Activated naive CD8-positive, alpha-beta T cell treated with anti-CD3 and anti-CD28 coated beads, Interleukin-2, amount 50 U/mL, for 24 hours (primary cell): ENCODE results near the gene NOL4L.
"Not testable (repeated sequence)": the region's sequence is repeated elsewhere in the genome, so short reads cannot be mapped to it uniquely, and the experiment has no call there.

ENCODE experiments used
- ATAC-seq: fragments of 150-1000 bp; cut with Tn5 transposase; one replicate; pipeline ENCODE4 v1.10.0; 2021
- DNase-seq: peaks from one replicate; pipeline ENCODE4 v3.0.0; 2021
- H3K27ac Mint-ChIP-seq: one replicate; pipeline ENCODE4 v1.8.0; 2021; ENCODE audit warnings: mild to moderate bottlenecking, mixed read lengths
- H3K27me3 Mint-ChIP-seq: one replicate; pipeline ENCODE4 v1.8.0; 2021; ENCODE audit warnings: mixed read lengths
- H3K36me3 Mint-ChIP-seq: one replicate; pipeline ENCODE4 v1.8.0; 2021; ENCODE audit warnings: low read depth, mixed read lengths
- H3K4me1 Mint-ChIP-seq: one replicate; pipeline ENCODE4 v1.8.0; 2021; ENCODE audit warnings: mixed read lengths
- H3K4me3 Mint-ChIP-seq: one replicate; pipeline ENCODE4 v1.8.0; 2021; ENCODE audit warnings: mild to moderate bottlenecking, moderate library complexity, mixed read lengths
- H3K9me3 Mint-ChIP-seq: one replicate; pipeline ENCODE4 v1.8.0; 2021; ENCODE audit warnings: mixed read lengths

The NOL4L gene

GRCh38 chr20:32595143-32595542 lies 10.0 kb upstream of the NOL4L start:
- Mint-ChIP-seq H3K4me1 (peaks cover 2% of the 10 kb centered on the region), H3K27ac (no peak overlapping the region), H3K36me3 (no peaks in the 10 kb centered on the region), H3K4me3 (no peak overlapping the region), H3K9me3 (no peaks in the 10 kb centered on the region), H3K27me3 (no peaks in the 10 kb centered on the region)
- DNase-seq (no peak), ATAC-seq (no peak)

GRCh38 chr20:32594669-32595068 lies 9.5 kb upstream of the NOL4L start:
- not testable (repeated sequence) for H3K4me1 Mint-ChIP-seq, H3K36me3 Mint-ChIP-seq, DNase-seq, H3K9me3 Mint-ChIP-seq, H3K27ac Mint-ChIP-seq, ATAC-seq, H3K4me3 Mint-ChIP-seq, H3K27me3 Mint-ChIP-seq

- DNase-seq (no peak), ATAC-seq (no peak)
- Mint-ChIP-seq H3K4me1 (peaks cover 2% of the 10 kb centered on the region), H3K27me3 (no peaks in the 10 kb centered on the region), H3K36me3 (no peaks in the 10 kb centered on the region), H3K4me3 (no peak overlapping the region), H3K9me3 (no peaks in the 10 kb centered on the region), H3K27ac (no peak overlapping the region)
Measured at GRCh38 chr20:32594204-32594603, 9.1 kb upstream of the NOL4L start.

- not testable (repeated sequence) for H3K36me3 Mint-ChIP-seq, H3K27ac Mint-ChIP-seq, H3K9me3 Mint-ChIP-seq, H3K4me3 Mint-ChIP-seq, DNase-seq, H3K4me1 Mint-ChIP-seq, ATAC-seq, H3K27me3 Mint-ChIP-seq
Measured at GRCh38 chr20:32592616-32593015, 7.5 kb upstream of the NOL4L start.

- no peak for DNase-seq
- H3K36me3 Mint-ChIP-seq: no peaks in the 10 kb centered on the region
- no peak overlapping the region for H3K27ac Mint-ChIP-seq
- peaks cover 2% of the 10 kb centered on the region for H3K4me1 Mint-ChIP-seq
- H3K27me3 Mint-ChIP-seq: peaks cover 7% of the 10 kb centered on the region
- no peak overlapping the region for H3K4me3 Mint-ChIP-seq
- ATAC-seq: no peak
- H3K9me3 Mint-ChIP-seq: no peaks in the 10 kb centered on the region
Measured at GRCh38 chr20:32592022-32592421, 6.9 kb upstream of the NOL4L start.

- Mint-ChIP-seq H3K4me3 (no peak overlapping the region), H3K4me1 (peaks cover 13% of the 10 kb centered on the region), H3K9me3 (no peaks in the 10 kb centered on the region), H3K36me3 (no peaks in the 10 kb centered on the region), H3K27ac (no peak overlapping the region), H3K27me3 (peaks cover 21% of the 10 kb centered on the region)
- ATAC-seq (no peak), DNase-seq (no peak)
Measured at GRCh38 chr20:32589769-32590168, 4.6 kb upstream of the NOL4L start.

GRCh38 chr20:32589256-32589655 lies 4.1 kb upstream of the NOL4L start:
- ATAC-seq (no peak), DNase-seq (no peak)
- Mint-ChIP-seq H3K9me3 (no peaks in the 10 kb centered on the region), H3K27me3 (peaks cover 21% of the 10 kb centered on the region), H3K27ac (no peak overlapping the region), H3K4me1 (peaks cover 13% of the 10 kb centered on the region), H3K4me3 (no peak overlapping the region), H3K36me3 (no peaks in the 10 kb centered on the region)

GRCh38 chr20:32588040-32588439 lies 2.9 kb upstream of the NOL4L start:
- Mint-ChIP-seq H3K27me3 (peaks cover 21% of the 10 kb centered on the region), H3K36me3 (no peaks in the 10 kb centered on the region), H3K4me3 (no peak overlapping the region), H3K27ac (no peak overlapping the region), H3K4me1 (peaks cover 13% of the 10 kb centered on the region), H3K9me3 (no peaks in the 10 kb centered on the region)
- no peak for ATAC-seq
- DNase-seq: no peak

GRCh38 chr20:32586291-32586690 lies 1.2 kb upstream of the NOL4L start:
- DNase-seq (no peak), ATAC-seq (no peak)
- H3K27ac Mint-ChIP-seq: no peak overlapping the region
- H3K4me3 Mint-ChIP-seq: peak overlapping the region; percentile 84
- H3K9me3 Mint-ChIP-seq: no peaks in the 10 kb centered on the region
- no peaks in the 10 kb centered on the region for H3K36me3 Mint-ChIP-seq
- peaks cover 21% of the 10 kb centered on the region for H3K27me3 Mint-ChIP-seq
- peaks cover 25% of the 10 kb centered on the region for H3K4me1 Mint-ChIP-seq

GRCh38 chr20:32585586-32586127 lies 524 bp upstream of the NOL4L start:
- Mint-ChIP-seq H3K9me3 (no peaks in the 10 kb centered on the region), H3K27me3 (peaks cover 21% of the 10 kb centered on the region), H3K27ac (peak overlapping the region; percentile 80), H3K36me3 (no peaks in the 10 kb centered on the region), H3K4me1 (peaks cover 31% of the 10 kb centered on the region), H3K4me3 (peak overlapping the region; percentile 84)
- ATAC-seq (peak; percentile 7), DNase-seq (peak; percentile 49)

- Mint-ChIP-seq H3K27ac (no peak overlapping the region), H3K27me3 (peaks cover 21% of the 10 kb centered on the region), H3K36me3 (no peaks in the 10 kb centered on the region), H3K4me3 (no peak overlapping the region), H3K4me1 (peaks cover 44% of the 10 kb centered on the region), H3K9me3 (no peaks in the 10 kb centered on the region)
- ATAC-seq: no peak
- peak; percentile 22 for DNase-seq
Measured at GRCh38 chr20:32583581-32584070, 1.5 kb downstream of the NOL4L start.

GRCh38 chr20:32582659-32583580 lies 2.2 kb downstream of the NOL4L start:
- no peak for ATAC-seq
- H3K4me3 Mint-ChIP-seq: peak overlapping the region; percentile 49
- H3K9me3 Mint-ChIP-seq: no peaks in the 10 kb centered on the region
- H3K36me3 Mint-ChIP-seq: no peaks in the 10 kb centered on the region
- peak; percentile 33 for DNase-seq
- peaks cover 21% of the 10 kb centered on the region for H3K27me3 Mint-ChIP-seq
- no peak overlapping the region for H3K27ac Mint-ChIP-seq
- peaks cover 44% of the 10 kb centered on the region for H3K4me1 Mint-ChIP-seq

GRCh38 chr20:32581839-32582658 lies 3.1 kb downstream of the NOL4L start:
- Mint-ChIP-seq H3K4me1 (peaks cover 50% of the 10 kb centered on the region), H3K27ac (peak overlapping the region; percentile 22), H3K27me3 (peaks cover 14% of the 10 kb centered on the region), H3K36me3 (no peaks in the 10 kb centered on the region), H3K4me3 (peak overlapping the region; percentile 49), H3K9me3 (no peaks in the 10 kb centered on the region)
- DNase-seq (no peak), ATAC-seq (no peak)

GRCh38 chr20:32580970-32581838 lies 3.9 kb downstream of the NOL4L start:
- peaks cover 45% of the 10 kb centered on the region for H3K4me1 Mint-ChIP-seq
- ATAC-seq: peak; percentile 17

More at GRCh38 chr20:32580970-32581838, 3.9 kb downstream of the NOL4L start:
- Mint-ChIP-seq H3K4me3 (peak overlapping the region; percentile 26), H3K27ac (peak overlapping the region; percentile 22), H3K27me3 (peaks cover 7% of the 10 kb centered on the region), H3K9me3 (no peaks in the 10 kb centered on the region), H3K36me3 (no peaks in the 10 kb centered on the region)
- peak; percentile 38 for DNase-seq
